ENCODE measurements around the gene INPP5B. TPM values are rescaled to one million over a fixed set of nuclear protein-coding genes. Genes with fewer than 3 reads are reported as not detected.
"Not testable (repeated sequence)": the region's sequence is repeated elsewhere in the genome, so short reads cannot be mapped to it uniquely, and the experiment has no call there.

Gene INPP5B
- total RNA-seq, 6 donors from 2014 or later, result 25.8 to 201 (median 44.1) TPM

- TF ChIP-seq POLR2A (IDR thresholded peaks at IDR 0.05), result no peak
- no peak for TF ChIP-seq EP300 (IDR thresholded peaks at IDR 0.05)
- TF ChIP-seq CTCF (IDR thresholded peaks at IDR 0.05), result no peak
- no peak for TF ChIP-seq POLR2AphosphoS5 (IDR thresholded peaks at IDR 0.05)
- peaks cover 34 to 51% (median 44%) of the 10 kb centered on the region in 4 donors for H3K36me3 ChIP-seq
- H3K4me1 ChIP-seq, result peaks cover 11 to 24% (median 15%) of the 10 kb centered on the region in 4 donors
- H3K9me3 ChIP-seq, result no peaks in the 10 kb centered on the region
- 43 to 48% methylated on average over 1 of the region's 1 CpG for WGBS, 2 donors
- no peak overlapping the region for H3K4me3 ChIP-seq
- no peak overlapping the region for H3K27ac ChIP-seq
- DNase-seq (no peak), ATAC-seq (ENCODE audit: low FRiP score in 2 of 2) (no peak)
- no peaks in the 10 kb centered on the region for H3K27me3 ChIP-seq
Observed at GRCh38 chr1:37987679-37988078, 40.8 kb upstream of the INPP5B start.

- DNase-seq, result no peak
- TF ChIP-seq CTCF (IDR thresholded peaks at IDR 0.05) (no peak), POLR2A (IDR thresholded peaks at IDR 0.05) (no peak), EP300 (IDR thresholded peaks at IDR 0.05) (no peak), POLR2AphosphoS5 (IDR thresholded peaks at IDR 0.05) (no peak)
- Histone ChIP-seq H3K27ac (no peak overlapping the region), H3K36me3 (peaks cover 51 to 92% (median 84%) of the 10 kb centered on the region in 4 donors), H3K9me3 (no peaks in the 10 kb centered on the region), H3K4me1 (peaks cover 5 to 9% (median 7%) of the 10 kb centered on the region in 4 donors), H3K4me3 (no peak overlapping the region), H3K27me3 (no peaks in the 10 kb centered on the region)
- 97 to 98% methylated on average over 2 of the region's 2 CpGs for WGBS, 2 donors
- no peak for ATAC-seq (ENCODE audit: low FRiP score in 2 of 2)
Observed at GRCh38 chr1:37983546-37983945, 36.7 kb upstream of the INPP5B start.

- ATAC-seq (ENCODE audit: low FRiP score in 2 of 2), result no peak
- H3K4me1 ChIP-seq, result no peaks in the 10 kb centered on the region
- no peak for TF ChIP-seq POLR2AphosphoS5 (IDR thresholded peaks at IDR 0.05)
- H3K27me3 ChIP-seq, result no peaks in the 10 kb centered on the region
- no peaks in the 10 kb centered on the region for H3K9me3 ChIP-seq
- no peak for DNase-seq
- H3K36me3 ChIP-seq, result peaks cover 34 to 97% (median 90%) of the 10 kb centered on the region in 4 donors
- WGBS, 2 donors, result 88 to 89% methylated on average over 4 of the region's 4 CpGs
- no peak overlapping the region for H3K27ac ChIP-seq
- H3K4me3 ChIP-seq, result no peak overlapping the region
Observed at GRCh38 chr1:37978541-37978940, 31.7 kb upstream of the INPP5B start.

- peak in 5 of 6 experiments; percentile 36 to 56 (median 52) for TF ChIP-seq CTCF (IDR thresholded peaks at IDR 0.05)
- H3K27me3 ChIP-seq, H3K27ac ChIP-seq, H3K4me1 ChIP-seq, H3K4me3 ChIP-seq, H3K9me3 ChIP-seq: not testable (repeated sequence)
- peaks cover 27 to 78% (median 63%) of the 10 kb centered on the region in 4 donors for H3K36me3 ChIP-seq
- DNase-seq (peak in 1 of 2 donors; percentile 38), ATAC-seq (ENCODE audit: low FRiP score in 2 of 2) (peak in 1 of 2 donors; percentile 57)
- WGBS, 2 donors, result 50 to 59% methylated on average over 6 of the region's 6 CpGs
Observed at GRCh38 chr1:37975083-37975482, 28.2 kb upstream of the INPP5B start.

- Histone ChIP-seq H3K27me3 (no peaks in the 10 kb centered on the region), H3K4me3 (no peak overlapping the region), H3K4me1 (no peaks in the 10 kb centered on the region), H3K36me3 (peaks cover 27 to 78% (median 62%) of the 10 kb centered on the region in 4 donors), H3K9me3 (no peaks in the 10 kb centered on the region), H3K27ac (no peak overlapping the region)
- TF ChIP-seq POLR2AphosphoS5 (IDR thresholded peaks at IDR 0.05) (no peak), CTCF (IDR thresholded peaks at IDR 0.05) (no peak), EP300 (IDR thresholded peaks at IDR 0.05) (no peak), POLR2A (IDR thresholded peaks at IDR 0.05) (no peak)
- no peak for ATAC-seq (ENCODE audit: low FRiP score in 2 of 2)
- WGBS, 2 donors, result 95 to 97% methylated on average over 5 of the region's 5 CpGs
- no peak for DNase-seq
Observed at GRCh38 chr1:37974567-37974966, 27.7 kb upstream of the INPP5B start.

- DNase-seq; H3K4me1 ChIP-seq; H3K4me3 ChIP-seq; H3K27me3 ChIP-seq; H3K27ac ChIP-seq; H3K9me3 ChIP-seq; ATAC-seq (ENCODE audit: low FRiP score in 2 of 2): not testable (repeated sequence)
- H3K36me3 ChIP-seq, result peaks cover 26 to 78% (median 62%) of the 10 kb centered on the region in 4 donors
- 97 to 99% methylated on average over 5 of the region's 5 CpGs for WGBS, 2 donors
Observed at GRCh38 chr1:37973684-37974083, 26.8 kb upstream of the INPP5B start.

All from upper lobe of left lung (tissue), 6 donors.